HCT116 (cell line): ENCODE results near the gene SPTBN1. TPM values are rescaled to one million over a fixed set of nuclear protein-coding genes. Genes with fewer than 3 reads are reported as not detected.

Experiments used
- ATAC-seq: fragments of 200-7000 bp; cut with Tn5 transposase; 2 replicates; pipeline ENCODE4 v1.9.1; 2020; ENCODE audit warnings: mild to moderate bottlenecking, moderate library complexity
- BruUV-seq: library from RNA; stranded (reverse); fragments of 400-500 nt; replicated peaks from 2 replicates; lab custom pipeline; 2021; lab: Mats Ljungman, UMichigan
- CTCF ChIA-PET: fragments of 300-600 bp; sonication (Branson Sonifier 250); formaldehyde crosslinking; loops from one replicate; lab custom pipeline; 2021; ENCODE audit warnings: antibody characterized with exemption; lab: Charles Lee
- POLR2A ChIA-PET: fragments of 300-600, 350-600 bp; sonication (Branson Sonifier 250); formaldehyde crosslinking; loops from one replicate; lab custom pipeline; 2021; ENCODE audit warnings: antibody characterized with exemption; lab: Charles Lee
- RAD21 ChIA-PET, 2 experiments: fragments of 300-600 bp; sonication (Branson Sonifier 250); formaldehyde crosslinking; loops; one replicate each; lab custom pipeline; 2023; ENCODE audit warnings: low total read pairs in 2 of 2; ENCODE audit not compliant: uncharacterized antibody in 2 of 2, unreplicated experiment in 2 of 2, low non-redundant PET in 1 of 2; lab: Charles Lee
- DNase-seq: peaks from one replicate; pipeline ENCODE4 v3.0.0-alpha.2; 2010; ENCODE audit warnings: low read depth, low spot score
- H2AFZ ChIP-seq: fragments of 200-600 bp; shearing (Covaris generic), sonication (generic); 2 replicates; pipeline ENCODE4 v1.6.1; 2017; ENCODE audit warnings: low read depth, mixed run types, mixed read lengths, antibody characterized with exemption, low read length; ENCODE audit not compliant: poor library complexity, severe bottlenecking
- H3K27ac ChIP-seq: 2 replicates; pipeline ENCODE4 v1.5.1; 2012; ENCODE audit warnings: low read depth, low read length
- H3K27me3 ChIP-seq: fragments of 200-600 bp; sonication (generic); 2 replicates; pipeline ENCODE4 v1.6.1; 2016; ENCODE audit warnings: mixed run types, low read length, mixed read lengths; ENCODE audit not compliant: insufficient read depth
- H3K36me3 ChIP-seq, 2 experiments: fragments of 200-500 bp in 1 of 2; fragments of 200-600 bp in 1 of 2; sonication (Bioruptor generic) in 1 of 2; sonication (generic) in 1 of 2; 2 replicates each; pipeline versions ENCODE4 v1.5.1 to v1.6.1; 2014 to 2016; ENCODE audit warnings: low read length in 2 of 2, inconsistent platforms in 1 of 2, mixed read lengths in 1 of 2, mixed run types in 1 of 2; ENCODE audit not compliant: insufficient read depth in 2 of 2, control insufficient read depth in 1 of 2
- H3K4me1 ChIP-seq, 2 experiments: fragments of 200-600 bp in 1 of 2; sonication (generic) in 1 of 2; 2 replicates each; pipeline versions ENCODE4 v1.5.1 to v1.6.1; 2012 to 2017; ENCODE audit warnings: low read length in 2 of 2, inconsistent platforms in 1 of 2, mild to moderate bottlenecking in 1 of 2, mixed read lengths in 1 of 2, mixed run types in 1 of 2, moderate library complexity in 1 of 2; ENCODE audit not compliant: insufficient read depth in 2 of 2, control insufficient read depth in 1 of 2
- H3K4me2 ChIP-seq: fragments of 200-600 bp; sonication (generic); 2 replicates; pipeline ENCODE4 v1.6.1; 2017; ENCODE audit warnings: mixed run types, low read length, mixed read lengths
- H3K4me3 ChIP-seq, 2 experiments: fragments of 200-600 bp in 1 of 2; sonication (generic) in 1 of 2; replicated peaks in 1 of 2; 2 replicates each; pipeline ENCODE4 v1.5.1; 2011 to 2016; ENCODE audit warnings: low read length in 2 of 2, control low read depth in 1 of 2, low read depth in 1 of 2, mild to moderate bottlenecking in 1 of 2, mixed read lengths in 1 of 2, mixed run types in 1 of 2
- H3K79me2 ChIP-seq: fragments of 200-600 bp; sonication (generic); 2 replicates; pipeline ENCODE4 v1.6.1; 2017; ENCODE audit warnings: mild to moderate bottlenecking, mixed run types, low read length, moderate library complexity, mixed read lengths; ENCODE audit not compliant: insufficient read depth
- H3K9ac ChIP-seq: fragments of 200-600 bp; sonication (generic); 2 replicates; pipeline ENCODE4 v1.6.1; 2016; ENCODE audit warnings: low read length, mixed read lengths
- H3K9me2 ChIP-seq: fragments of 200-600 bp; sonication (generic), shearing (Covaris generic); 2 replicates; pipeline ENCODE4 v1.6.1; 2017; ENCODE audit warnings: mixed run types, mild to moderate bottlenecking, moderate library complexity; ENCODE audit not compliant: insufficient read depth
- H3K9me3 ChIP-seq, 2 experiments: fragments of 200-500 bp in 1 of 2; fragments of 200-600 bp in 1 of 2; sonication (Bioruptor generic) in 1 of 2; sonication (generic) in 1 of 2; 2 replicates each; pipeline ENCODE4 v1.6.1; 2014 to 2017; ENCODE audit warnings: low read length in 2 of 2, mixed read lengths in 2 of 2, inconsistent platforms in 1 of 2, low read depth in 1 of 2, mild to moderate bottlenecking in 1 of 2, mixed run types in 1 of 2, moderate library complexity in 1 of 2; ENCODE audit not compliant: control insufficient read depth in 1 of 2, insufficient read depth in 1 of 2
- H4K20me1 ChIP-seq: fragments of 200-600 bp; sonication (generic), shearing (Covaris generic); 2 replicates; pipeline ENCODE4 v1.6.1; 2017; ENCODE audit warnings: mixed run types, mild to moderate bottlenecking, moderate library complexity; ENCODE audit not compliant: insufficient read depth
- CBX3 ChIP-seq: IDR thresholded peaks from 2 replicates; pipeline ENCODE4 v1.6.1; 2012; ENCODE audit warnings: low read depth
- EZH2phosphoT487 ChIP-seq: fragments of 200-600 bp; IDR thresholded peaks from 2 replicates; pipeline ENCODE4 v1.6.1; 2018; ENCODE audit warnings: antibody characterized with exemption, borderline replicate concordance
- POLR2A ChIP-seq: IDR thresholded peaks from 2 replicates; pipeline ENCODE4 v1.7.0; 2011; ENCODE audit warnings: borderline replicate concordance; ENCODE audit not compliant: insufficient read depth, insufficient read length; ENCODE audit errors: extremely low read depth
- POLR2AphosphoS5 ChIP-seq: IDR thresholded peaks from 2 replicates; pipeline ENCODE4 v1.6.1; 2011; ENCODE audit warnings: mild to moderate bottlenecking, low read depth, low read length, moderate library complexity
- RAD21 ChIP-seq: IDR thresholded peaks from 2 replicates; pipeline ENCODE4 v1.6.1; 2012; ENCODE audit warnings: low read depth, mild to moderate bottlenecking
- intact Hi-C: fragments of 100-400 bp; cut with micrococcal nuclease; formaldehyde crosslinking; loops from 2 replicates; pipeline ENCODE4 v1.10.0; 2022
- total RNA-seq: library from RNA; stranded (reverse); gene quantifications from one replicate; pipeline ENCODE4 v1.2.1, GENCODE V29; 2021; ENCODE audit not compliant: unreplicated experiment
- TF ChIP-seq, protein P1 (sequence below): IDR thresholded peaks from 2 replicates; pipeline ENCODE4 v1.6.1; 2012; ENCODE audit warnings: low read depth
- TF ChIP-seq, protein P2 (sequence below): IDR thresholded peaks from 2 replicates; pipeline ENCODE4 v1.6.1; 2011; ENCODE audit warnings: mild to moderate bottlenecking, low read length, moderate library complexity; ENCODE audit not compliant: insufficient replicate concordance; ENCODE audit errors: extremely low read depth
- TF ChIP-seq, protein P3 (sequence below): IDR thresholded peaks from 2 replicates; pipeline ENCODE4 v1.6.1; 2012

Gene SPTBN1
- total RNA-seq, 1 experiment from 2014 or later: 84.4 TPM

DNA sequence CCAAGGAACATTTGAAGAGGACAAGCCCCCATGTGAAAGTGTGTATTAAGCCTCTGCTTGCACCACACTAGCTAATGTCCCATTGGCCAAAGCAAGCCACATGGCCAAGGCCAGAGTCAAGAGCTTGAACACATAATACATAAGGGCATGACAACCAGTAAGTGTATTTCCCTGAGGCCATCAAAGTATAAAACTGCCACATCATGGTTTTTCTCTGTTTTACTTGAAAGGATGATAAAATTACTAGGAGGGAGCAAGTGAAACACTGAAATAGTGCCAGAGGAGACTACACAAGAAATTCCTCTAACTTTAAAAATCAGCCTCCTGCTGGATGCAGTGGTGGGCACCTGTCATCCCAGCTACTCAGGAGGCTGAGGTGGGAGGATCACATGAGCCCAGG, 236.4 kb downstream of the SPTBN1 start:
- TF ChIP-seq POLR2A (no peak), POLR2AphosphoS5 (no peak), EZH2phosphoT487 (no peak), RAD21 (no peak), CBX3 (no peak)
- TF ChIP-seq, protein P1, sequence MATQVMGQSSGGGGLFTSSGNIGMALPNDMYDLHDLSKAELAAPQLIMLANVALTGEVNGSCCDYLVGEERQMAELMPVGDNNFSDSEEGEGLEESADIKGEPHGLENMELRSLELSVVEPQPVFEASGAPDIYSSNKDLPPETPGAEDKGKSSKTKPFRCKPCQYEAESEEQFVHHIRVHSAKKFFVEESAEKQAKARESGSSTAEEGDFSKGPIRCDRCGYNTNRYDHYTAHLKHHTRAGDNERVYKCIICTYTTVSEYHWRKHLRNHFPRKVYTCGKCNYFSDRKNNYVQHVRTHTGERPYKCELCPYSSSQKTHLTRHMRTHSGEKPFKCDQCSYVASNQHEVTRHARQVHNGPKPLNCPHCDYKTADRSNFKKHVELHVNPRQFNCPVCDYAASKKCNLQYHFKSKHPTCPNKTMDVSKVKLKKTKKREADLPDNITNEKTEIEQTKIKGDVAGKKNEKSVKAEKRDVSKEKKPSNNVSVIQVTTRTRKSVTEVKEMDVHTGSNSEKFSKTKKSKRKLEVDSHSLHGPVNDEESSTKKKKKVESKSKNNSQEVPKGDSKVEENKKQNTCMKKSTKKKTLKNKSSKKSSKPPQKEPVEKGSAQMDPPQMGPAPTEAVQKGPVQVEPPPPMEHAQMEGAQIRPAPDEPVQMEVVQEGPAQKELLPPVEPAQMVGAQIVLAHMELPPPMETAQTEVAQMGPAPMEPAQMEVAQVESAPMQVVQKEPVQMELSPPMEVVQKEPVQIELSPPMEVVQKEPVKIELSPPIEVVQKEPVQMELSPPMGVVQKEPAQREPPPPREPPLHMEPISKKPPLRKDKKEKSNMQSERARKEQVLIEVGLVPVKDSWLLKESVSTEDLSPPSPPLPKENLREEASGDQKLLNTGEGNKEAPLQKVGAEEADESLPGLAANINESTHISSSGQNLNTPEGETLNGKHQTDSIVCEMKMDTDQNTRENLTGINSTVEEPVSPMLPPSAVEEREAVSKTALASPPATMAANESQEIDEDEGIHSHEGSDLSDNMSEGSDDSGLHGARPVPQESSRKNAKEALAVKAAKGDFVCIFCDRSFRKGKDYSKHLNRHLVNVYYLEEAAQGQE: no peak
- TF ChIP-seq, protein P2, sequence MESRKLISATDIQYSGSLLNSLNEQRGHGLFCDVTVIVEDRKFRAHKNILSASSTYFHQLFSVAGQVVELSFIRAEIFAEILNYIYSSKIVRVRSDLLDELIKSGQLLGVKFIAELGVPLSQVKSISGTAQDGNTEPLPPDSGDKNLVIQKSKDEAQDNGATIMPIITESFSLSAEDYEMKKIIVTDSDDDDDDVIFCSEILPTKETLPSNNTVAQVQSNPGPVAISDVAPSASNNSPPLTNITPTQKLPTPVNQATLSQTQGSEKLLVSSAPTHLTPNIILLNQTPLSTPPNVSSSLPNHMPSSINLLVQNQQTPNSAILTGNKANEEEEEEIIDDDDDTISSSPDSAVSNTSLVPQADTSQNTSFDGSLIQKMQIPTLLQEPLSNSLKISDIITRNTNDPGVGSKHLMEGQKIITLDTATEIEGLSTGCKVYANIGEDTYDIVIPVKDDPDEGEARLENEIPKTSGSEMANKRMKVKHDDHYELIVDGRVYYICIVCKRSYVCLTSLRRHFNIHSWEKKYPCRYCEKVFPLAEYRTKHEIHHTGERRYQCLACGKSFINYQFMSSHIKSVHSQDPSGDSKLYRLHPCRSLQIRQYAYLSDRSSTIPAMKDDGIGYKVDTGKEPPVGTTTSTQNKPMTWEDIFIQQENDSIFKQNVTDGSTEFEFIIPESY: no peak
- TF ChIP-seq, protein P3, sequence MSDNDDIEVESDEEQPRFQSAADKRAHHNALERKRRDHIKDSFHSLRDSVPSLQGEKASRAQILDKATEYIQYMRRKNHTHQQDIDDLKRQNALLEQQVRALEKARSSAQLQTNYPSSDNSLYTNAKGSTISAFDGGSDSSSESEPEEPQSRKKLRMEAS: no peak
- no peaks in the 10 kb centered on the region for H4K20me1 ChIP-seq
- H3K36me3 ChIP-seq: no peaks in the 10 kb centered on the region
- no peak overlapping the region for H3K4me2 ChIP-seq
- H2AFZ ChIP-seq: no peak overlapping the region
- CTCF ChIA-PET: interaction anchor here (0.6 to 1.7 kb wide), 3 partner anchors 12 to 1495 kb away, joined by 3 to 6 read pairs (median 4); no protein-coding TSS in a partner anchor
- H3K4me3 ChIP-seq: no peak overlapping the region
- DNase-seq (no peak), ATAC-seq (no peak)
- no peaks in the 10 kb centered on the region for H3K9me3 ChIP-seq
- H3K9ac ChIP-seq: no peak overlapping the region
- no peaks in the 10 kb centered on the region for H3K27me3 ChIP-seq
- no peaks in the 10 kb centered on the region for H3K9me2 ChIP-seq
- BruUV-seq: no TSS peak
- no peaks in the 10 kb centered on the region for H3K79me2 ChIP-seq
- POLR2A ChIA-PET: interaction anchor here (0.6 kb wide), 1 partner anchor 16 kb away, joined by 4 read pairs; no protein-coding TSS in a partner anchor
- no peaks in the 10 kb centered on the region for H3K4me1 ChIP-seq
- H3K27ac ChIP-seq: no peak overlapping the region
- RAD21 ChIA-PET: no interaction called here
- intact Hi-C loops: no loop called here
